ENCODE measurements around the gene KIT.

The KIT gene

DNA sequence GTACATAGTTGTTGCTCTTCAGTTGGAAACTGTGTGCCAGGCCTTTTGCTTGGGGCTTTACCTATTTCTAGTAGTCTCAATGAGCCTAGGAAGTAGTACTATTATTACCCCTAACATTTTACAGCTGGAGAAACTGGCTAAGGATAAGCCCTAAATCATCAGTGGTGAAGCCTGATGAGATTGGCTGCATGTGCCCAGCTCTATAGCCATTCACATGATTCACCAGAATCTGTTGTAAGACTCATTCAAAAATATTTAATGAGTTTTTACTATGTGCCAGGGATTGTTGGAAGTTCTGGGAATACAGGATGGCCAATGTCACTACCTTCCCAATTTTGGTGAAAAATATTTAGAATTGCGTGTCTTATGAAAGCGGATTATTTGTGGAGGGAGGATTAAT is 2.8 kb downstream of the KIT start:
- no peak for DNase-seq (ENCODE audit: low spot score)

DNA sequence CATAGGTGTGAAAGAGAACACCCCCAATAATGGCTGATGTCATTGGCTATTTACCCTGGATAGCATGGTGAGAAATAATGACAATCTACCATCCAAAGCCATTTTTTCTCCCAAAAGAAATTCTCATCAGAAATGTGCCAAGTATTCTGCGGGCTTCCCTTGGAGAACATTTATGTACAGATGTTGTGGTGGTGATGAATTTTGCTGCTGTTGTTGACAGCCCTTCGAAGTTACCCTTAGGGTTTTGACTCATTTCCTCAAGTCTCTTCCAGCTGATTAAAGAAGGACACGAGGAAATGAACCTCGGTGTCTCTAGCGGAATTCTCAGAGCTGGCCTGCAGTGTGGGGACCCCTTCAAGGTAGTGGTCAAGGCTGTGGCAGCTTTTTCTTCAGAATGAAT is 3.4 kb downstream of the KIT start:
- DNase-seq (ENCODE audit: low spot score): no peak

DNA sequence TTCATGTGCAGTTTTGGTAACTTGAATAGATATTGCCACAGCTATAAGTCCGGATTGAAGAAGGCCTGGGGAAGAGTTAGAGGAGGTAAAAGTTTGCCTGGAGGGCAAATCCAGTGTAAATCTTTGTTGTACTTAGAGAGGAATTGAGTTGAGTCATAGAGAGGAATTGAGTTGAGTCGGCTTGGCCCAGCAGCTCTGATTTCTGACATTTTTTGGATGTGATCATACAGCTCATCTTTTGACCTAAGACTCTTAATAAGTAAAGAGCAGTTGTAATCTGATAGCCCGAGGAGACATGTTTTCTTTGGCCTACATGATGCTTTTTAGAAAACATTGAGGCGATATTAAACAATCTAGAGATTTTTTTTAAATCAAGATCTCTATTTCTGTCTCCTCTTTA is 3.9 kb downstream of the KIT start:
- DNase-seq (ENCODE audit: low spot score): no peak

DNA sequence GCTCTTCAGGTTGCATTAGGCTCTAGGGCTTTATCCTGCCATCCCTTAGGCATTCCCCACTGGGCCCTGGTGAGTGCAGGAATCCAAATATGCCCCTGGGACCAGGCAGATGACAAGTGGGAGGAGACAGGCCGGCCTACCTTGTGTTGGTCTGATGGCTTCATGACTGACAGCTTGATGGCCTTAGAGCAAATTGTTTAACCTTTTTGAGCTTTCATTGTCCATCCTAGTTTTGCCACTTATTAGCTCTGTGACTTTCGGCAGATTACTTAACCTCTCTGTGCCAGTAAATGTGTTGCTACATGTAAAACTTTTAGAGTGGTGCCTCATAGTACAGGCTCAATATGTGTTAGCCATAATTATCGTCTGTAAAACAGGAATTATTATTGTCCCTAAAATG is 4.4 kb downstream of the KIT start:
- DNase-seq (ENCODE audit: low spot score): no peak

DNA sequence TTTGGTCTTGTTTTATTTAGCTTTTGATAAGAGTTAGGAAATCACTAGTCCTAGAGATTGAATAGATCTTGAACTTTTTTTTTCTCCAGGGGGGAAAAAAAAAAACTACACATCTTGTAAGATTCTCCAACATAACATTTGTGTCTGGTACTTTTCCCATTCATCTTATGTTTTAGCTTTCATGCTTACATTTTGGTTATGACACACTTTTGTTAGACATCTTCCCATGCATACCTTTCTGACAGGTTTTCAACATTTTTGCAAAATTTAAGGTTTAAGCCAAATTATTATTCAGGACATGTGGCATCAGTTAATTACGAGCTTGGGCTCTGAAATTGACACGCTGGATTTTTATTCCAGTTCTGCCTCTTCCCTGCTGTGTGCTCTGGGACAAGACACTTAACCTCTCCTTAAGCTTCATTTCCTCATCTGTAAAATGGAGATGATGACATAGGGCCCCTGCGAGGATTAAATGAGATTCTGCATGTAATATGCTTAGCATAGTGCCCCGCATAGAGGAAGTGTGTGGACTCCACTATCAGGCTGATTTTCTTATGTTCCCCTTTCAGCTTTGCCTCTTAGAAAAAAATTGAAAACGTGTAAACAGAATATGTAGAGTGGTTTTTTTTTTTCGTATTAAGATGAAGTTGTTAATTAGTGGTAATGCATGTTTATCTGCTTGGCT is 5.3 kb downstream of the KIT start:
- no peak for DNase-seq (ENCODE audit: low spot score)

DNA sequence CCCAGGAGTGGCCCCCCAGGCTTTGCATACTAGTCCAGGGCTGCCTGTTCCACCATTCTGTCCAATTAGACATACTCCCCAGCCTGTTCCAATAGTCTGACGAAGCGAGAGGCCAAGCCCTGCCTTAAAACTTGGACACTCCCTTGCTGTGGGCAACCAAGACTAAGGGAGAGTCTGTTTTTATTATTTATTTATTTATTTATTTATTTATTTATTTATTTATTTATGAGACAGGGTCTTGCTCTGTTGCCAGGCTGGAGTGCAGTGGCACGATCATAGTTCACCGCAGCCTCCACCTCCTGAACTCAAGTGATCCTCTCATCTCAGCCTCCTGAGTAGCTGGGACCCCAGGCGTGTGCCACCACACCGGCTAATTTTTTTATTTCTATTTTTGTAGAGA is 6.6 kb downstream of the KIT start:
- DNase-seq (ENCODE audit: low spot score): no peak

DNA sequence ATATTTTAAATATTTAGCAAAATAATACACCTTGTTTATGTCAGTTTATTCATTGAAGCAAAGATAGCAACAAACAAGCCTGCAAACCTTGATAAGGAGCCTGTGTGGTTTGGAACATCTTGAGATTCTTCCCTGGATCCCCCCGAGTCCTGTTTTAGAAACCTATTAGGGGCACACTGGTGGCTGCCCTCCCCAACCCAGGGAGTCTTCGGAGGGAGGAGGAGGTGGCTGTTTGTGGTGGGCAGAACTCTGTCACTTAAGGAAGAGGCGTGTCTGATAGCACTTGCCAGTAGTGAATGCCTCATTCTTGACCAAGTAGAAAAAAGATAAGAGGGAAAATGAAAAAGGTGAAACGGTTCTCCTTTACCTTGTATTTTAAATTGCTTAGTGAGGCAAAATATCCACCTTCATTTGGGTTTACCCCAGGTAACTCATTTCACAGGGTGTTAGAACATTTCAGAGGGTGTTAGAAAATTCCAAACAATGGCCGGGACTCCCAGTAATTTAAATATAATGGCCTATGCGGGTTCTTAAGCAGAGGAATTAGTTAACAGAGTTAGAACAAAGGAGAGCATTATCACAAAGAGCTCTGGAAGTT is 10.4 kb downstream of the KIT start:
- DNase-seq (ENCODE audit: low spot score): no peak

DNA sequence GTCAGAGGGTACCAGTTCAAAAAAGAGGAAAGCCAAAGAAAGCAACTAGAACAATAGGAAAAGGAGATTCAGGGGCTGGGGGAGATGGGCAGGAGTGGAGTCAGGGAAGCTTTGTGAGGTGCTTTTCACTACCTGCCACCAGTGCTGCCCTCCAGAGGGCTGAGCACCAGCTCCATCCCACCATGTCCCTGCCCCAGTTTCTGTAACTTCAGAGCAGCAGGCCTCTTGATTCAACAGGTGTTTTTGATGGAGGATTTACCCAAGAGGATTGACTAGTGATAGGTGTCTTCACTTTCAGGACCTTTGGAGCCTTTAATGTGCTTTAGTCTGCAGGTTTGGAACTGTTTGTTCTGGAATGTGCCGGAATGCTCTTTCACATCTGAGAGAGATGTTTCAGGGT is 12.1 kb downstream of the KIT start:
- no peak for DNase-seq (ENCODE audit: low spot score)

DNA sequence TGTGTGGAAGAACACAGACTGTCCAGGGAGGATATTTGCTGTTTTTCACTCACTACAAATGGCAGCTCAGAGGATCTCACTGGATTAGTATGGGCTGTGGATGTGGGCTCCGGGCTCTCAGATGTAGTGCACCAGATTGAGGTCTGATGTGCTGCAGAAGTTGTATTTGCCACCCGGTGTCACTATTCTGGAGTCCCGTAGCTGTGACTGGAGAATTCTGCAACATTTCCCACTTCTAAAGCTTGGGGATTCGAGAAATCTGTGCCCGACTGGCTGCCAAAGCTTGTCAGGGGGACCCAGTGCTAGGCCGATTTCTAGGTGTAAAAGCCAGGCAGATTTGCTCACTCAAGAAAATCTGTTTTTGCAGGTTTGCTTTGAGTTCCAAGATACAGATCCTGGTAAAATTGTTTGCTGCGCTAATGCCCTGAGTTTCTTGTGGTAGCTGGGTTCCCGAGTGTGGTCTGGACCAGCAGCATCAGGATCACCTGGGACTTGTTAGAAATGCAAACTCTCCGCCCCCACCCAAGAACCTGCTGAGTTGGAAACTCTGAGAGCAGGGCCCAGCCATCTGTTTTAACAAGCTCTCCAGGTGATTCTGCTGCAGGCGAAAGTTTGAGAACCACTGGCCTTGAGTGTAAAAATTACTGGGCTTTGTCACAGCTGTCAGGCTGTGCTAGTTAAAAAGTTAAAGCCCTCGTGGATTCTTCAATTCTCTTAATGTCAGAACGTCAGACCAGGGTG is 18.1 kb downstream of the KIT start:
- DNase-seq (ENCODE audit: low spot score): no peak

DNA sequence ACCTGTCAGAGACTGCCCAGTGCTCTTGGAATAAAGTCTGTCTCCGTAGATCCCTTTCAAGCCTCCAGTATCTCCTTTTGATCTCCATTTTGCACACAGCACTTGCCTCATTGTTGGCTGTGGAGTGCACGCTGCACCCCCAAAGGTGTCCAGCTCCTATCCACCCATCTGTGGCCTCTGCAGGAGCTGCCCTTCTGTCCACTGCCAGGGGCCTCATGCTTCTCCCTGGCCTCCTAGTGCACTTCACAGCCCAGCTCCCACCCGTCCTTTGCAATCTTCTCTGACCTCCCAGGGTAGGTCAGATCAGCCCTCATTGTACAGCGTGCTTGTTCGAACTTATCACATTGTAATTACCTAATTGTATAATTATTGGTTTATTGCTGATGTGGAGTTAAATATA is 18.9 kb downstream of the KIT start:
- no peak for DNase-seq (ENCODE audit: low spot score)

DNA sequence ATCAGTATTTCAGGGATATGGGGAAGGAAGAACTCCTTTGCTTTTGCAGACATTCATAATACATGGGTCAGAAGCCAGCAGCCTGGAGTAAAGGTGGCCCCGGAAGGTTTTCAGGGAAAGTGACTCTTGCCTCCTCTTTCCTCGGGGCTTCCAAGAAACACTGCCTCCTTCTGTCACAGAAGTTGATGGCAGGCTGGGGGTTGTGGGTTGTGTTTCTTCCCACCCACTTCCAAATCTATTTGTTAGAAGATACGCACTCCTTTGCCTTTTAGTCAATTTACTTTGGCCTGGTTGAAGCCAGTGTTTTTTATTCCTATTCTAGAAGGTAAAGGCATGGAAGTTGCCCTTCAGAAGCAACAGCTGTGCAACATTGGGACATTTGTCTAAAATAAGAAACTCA is 19.7 kb downstream of the KIT start:
- no peak for DNase-seq (ENCODE audit: low spot score)

DNA sequence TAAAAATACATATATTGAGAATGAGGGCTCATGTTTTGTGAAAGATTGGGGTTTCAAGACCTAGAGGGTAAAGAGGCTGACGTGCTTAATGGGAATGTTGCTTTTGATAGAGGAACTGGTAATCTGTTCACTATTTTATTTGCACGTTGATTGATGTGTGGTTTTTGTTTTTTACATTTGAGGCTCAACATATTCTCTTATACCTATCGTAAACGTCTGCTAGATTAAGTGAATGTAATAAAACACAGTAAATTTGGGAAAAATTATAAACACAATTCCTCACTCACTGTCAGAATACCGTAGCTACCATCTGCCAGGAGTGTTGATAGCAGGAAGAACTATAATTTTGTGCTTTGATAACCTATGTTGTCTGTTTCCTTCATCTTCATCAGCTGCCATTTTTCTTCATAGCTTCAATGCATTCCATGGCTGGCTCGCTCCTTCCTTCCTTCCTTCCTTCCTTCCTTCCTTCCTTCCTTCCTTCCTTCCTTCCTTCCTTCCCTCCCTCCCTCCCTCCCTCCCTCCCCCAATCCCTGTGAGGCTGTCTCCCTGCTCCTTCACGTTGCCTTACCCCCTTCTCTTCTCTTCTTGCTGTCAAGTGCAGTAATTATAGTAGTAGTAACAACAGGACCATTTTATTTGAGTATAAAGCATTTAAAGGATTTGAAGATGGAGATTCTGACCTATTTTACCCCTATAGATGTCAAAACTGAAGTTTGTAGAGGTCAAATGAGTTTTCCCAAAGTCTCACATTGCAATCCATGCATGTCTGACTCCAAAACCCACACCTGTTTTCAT is 20.3 kb downstream of the KIT start:
- no peak for DNase-seq (ENCODE audit: low spot score)

DNA sequence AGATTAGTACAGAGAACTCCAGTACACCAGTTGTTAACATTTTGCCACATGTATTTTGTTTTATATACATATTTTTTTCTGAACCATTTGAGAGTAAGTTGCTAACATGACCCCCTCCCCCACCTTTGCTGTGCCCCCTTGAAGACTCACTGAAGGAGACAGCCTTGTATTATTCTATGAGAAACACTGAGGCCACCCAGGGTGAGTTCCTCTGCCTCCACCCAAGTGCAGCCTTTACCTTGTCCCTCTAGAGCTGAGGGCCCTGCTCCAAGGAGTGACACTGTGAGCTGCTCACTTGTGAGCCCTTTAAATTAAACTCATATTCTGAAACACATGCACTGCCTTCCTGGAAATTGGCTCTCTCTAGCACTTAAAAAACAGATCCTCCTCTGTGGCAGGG is 21.1 kb downstream of the KIT start:
- DNase-seq (ENCODE audit: low spot score): no peak

DNA sequence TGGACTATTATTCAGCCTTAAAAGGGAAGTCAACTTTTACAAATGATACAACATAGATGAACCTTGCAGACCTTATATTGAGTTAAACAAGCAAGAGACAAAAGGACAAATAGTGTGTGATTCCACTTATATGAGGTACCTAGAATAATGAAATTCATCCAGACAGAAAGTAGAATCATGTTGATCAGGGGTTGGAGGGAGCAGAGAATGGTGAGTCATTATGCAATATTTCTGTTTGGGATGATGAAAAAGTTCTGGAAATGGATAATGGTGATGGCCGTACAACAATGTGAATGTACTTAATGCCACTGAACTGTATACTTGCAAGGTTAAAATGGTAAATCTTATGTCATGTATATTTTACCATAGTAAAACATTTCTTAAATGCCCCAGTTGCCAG is 22.1 kb downstream of the KIT start:
- no peak for DNase-seq (ENCODE audit: low spot score)

DNA sequence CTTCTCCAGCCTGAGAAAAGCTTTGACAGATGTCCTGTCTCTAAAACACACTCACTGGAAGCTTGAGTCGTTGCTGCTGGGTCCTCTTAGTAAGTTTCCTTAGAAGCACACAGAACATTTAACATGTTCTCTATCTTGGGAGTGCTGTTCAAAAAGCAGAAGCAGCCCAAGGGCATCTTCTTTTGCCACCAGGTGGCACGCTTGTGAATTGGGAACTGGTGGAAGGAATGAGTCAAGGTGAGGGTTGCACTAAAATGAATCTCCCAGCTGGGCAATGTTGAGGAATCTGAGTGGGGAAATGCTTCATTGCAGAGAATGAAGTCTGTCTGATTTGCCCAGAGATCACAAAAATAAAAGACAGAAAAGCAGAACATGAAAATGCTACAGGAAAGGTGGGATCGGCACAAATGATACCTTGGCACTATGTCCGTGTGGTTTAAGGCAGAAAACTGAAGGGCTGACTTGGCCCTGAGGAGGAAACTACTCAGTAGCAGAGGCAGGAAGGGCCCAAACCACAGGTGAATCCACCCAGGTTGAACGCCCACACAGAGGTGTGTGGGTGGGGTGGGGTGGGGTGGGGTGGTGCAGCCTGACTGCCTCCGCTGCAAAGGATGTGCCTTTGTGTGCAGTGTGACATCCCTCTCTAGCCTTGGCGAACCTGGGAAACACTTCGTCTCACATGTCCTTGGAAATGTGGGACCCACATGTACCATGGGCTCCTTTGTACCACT is 26.0 kb downstream of the KIT start:
- DNase-seq (ENCODE audit: low spot score): peak; percentile 56

DNA sequence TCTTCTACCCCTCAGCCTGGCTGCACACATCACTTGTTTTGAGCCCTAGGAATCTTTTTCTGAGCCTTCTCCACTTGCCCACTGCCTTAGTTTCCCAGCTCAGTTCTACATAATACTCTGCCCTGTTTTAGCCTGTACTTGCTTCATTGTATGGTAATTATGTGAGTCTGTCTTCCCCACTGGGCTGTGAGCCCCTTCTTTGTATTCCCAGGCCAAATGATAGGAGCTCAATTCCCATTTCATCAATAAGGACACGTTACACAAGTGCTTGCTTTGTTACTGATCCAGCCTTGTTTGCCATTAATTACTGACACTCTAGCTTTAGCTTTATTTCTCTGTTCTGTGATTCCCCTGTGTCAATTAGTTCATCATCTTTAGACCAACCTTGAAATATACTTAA is 28.1 kb downstream of the KIT start:
- no peak for DNase-seq (ENCODE audit: low spot score)

DNA sequence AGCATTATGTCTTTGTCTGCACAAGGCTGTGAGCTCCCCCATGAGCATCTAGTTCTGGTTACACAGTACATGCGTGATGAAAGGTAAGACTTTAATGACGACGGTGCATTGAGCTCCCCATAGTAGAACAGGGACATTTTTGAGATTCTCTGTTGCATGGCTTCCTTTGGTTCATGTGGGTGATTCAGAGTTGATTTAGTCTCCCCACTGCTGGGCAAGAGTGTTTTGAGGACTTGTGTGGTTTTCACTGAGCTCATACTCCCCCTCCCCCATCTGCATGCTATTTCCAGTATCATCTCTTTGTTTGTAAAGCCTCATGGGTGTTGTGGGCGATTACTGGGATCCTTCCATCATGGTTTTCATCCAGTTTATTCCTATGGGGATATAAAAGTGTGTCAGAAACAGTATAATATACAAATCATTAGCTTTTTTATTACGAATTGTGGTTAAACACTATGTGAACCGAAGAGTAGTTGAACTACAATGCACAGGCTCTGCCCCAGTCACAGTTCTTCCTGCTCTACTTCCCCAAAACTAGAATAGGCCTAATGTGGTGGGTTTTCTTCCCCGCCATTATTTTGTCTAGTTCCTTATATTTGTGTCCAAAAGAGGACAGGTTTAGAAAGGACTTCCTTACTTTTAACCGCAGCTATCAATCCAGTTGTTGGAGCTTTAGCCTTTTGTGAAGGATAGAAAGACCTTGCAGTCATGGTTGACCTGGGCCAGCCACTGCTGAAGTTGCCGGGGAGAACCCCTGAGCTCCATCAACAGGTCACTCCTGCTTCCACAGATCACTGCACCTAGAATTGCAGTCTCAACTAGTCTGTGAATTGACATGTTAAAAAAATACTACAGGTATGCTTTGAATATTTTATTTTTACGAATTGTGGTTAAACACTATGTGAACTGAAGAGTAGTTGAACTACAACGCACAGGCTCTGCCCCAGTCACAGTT is 30.4 kb downstream of the KIT start:
- DNase-seq (ENCODE audit: low spot score): peak; percentile 39

DNA sequence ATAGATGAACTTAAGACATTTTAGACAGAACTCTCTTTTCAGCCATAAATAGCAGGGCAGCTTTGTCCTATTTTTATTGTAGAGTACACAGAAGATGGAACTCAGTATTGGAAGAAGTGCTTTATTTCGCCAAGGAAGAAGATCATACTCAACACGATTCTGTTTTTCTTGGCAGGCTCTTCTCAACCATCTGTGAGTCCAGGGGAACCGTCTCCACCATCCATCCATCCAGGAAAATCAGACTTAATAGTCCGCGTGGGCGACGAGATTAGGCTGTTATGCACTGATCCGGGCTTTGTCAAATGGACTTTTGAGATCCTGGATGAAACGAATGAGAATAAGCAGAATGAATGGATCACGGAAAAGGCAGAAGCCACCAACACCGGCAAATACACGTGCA is 37.6 kb downstream of the KIT start:
- no peak for DNase-seq (ENCODE audit: low spot score)

DNA sequence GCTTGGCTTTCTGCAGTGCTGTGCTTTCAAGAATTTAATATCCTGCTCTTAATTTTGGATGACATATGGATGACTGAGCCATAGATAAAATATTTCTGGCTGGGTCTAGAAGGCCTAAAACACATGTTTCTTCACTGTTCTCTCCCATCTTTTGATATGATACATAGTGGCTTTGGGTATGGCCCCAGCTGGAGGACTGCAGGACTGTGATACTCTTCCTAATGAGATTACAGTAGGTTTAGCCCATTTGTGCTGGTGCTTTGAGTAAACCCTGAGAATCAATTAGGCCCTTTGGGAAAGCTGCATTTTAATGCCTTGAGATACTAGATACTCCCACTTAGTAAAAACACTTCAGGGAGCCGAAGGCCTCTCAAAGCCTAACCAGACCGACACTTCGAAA is 38.0 kb downstream of the KIT start:
- no peak for DNase-seq (ENCODE audit: low spot score)

DNA sequence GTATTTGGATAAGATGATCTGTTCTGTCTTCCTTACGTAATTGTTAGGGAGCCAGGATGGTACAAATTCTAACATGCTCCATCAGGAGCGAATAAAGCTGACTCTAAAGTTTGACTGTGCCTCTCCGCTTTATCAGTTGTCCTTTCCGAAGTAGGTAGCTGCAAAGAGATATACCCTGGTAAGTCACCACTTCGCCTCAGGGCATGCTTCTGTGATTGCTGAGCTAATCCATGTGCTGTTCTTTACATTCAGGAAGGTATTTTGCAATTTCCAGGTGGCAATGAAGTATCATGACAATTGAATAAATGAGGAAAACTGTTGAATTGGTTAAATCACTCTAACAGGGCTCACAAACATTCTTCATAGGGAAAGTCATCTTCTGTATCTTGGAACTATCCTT is 38.9 kb downstream of the KIT start:
- DNase-seq (ENCODE audit: low spot score): no peak

DNA sequence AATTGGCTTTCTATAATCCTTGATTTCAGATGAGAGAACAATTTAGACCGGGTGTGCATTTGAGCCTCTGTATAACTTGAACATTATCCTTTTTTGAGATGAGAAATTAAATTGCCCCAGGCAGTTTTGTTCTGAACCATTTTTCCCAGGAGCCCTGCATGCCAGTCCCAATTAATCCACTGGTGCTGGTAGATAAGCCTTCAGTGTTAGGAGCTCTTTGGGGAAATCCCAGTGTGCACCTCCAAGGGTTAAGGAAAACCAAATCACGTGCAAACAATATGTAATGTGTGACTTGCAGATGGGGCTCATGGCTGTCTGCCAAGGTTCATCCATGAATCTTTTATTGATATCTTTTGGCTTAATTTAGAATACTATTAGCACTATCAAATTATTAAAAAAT is 43.2 kb downstream of the KIT start:
- no peak for DNase-seq (ENCODE audit: low spot score)
